Activated CD4-positive, alpha-beta memory T cell treated with anti-CD3 and anti-CD28 coated beads for 36 hours (primary cell): ENCODE data around the gene MAEA. TPM values are rescaled to one million over a fixed set of nuclear protein-coding genes. Genes with fewer than 3 reads are reported as not detected.
"Not testable (repeated sequence)": the region's sequence is repeated elsewhere in the genome, so short reads cannot be mapped to it uniquely, and the experiment has no call there.

Experiments used
- CTCF ChIA-PET: fragments of 350-600 bp; sonication (Branson Sonifier 250); formaldehyde crosslinking; loops from one replicate; lab custom pipeline; 2021; ENCODE audit warnings: antibody characterized with exemption, inconsistent platforms; lab: Charles Lee
- POLR2A ChIA-PET: fragments of 350-600 bp; sonication (Branson Sonifier 250); formaldehyde crosslinking; loops from one replicate; lab custom pipeline; 2021; ENCODE audit warnings: antibody characterized with exemption; lab: Charles Lee
- DNase-seq: peaks from one replicate; pipeline ENCODE4 v3.0.0-alpha.2; 2020
- H3K27ac Mint-ChIP-seq: one replicate; pipeline ENCODE4 v1.8.0; 2021; ENCODE audit warnings: mixed read lengths
- H3K27me3 Mint-ChIP-seq: one replicate; pipeline ENCODE4 v1.8.0; 2021; ENCODE audit warnings: mixed read lengths
- H3K36me3 Mint-ChIP-seq: one replicate; pipeline ENCODE4 v1.8.0; 2021; ENCODE audit warnings: mixed read lengths
- H3K4me1 Mint-ChIP-seq: one replicate; pipeline ENCODE4 v1.8.0; 2021; ENCODE audit warnings: low read depth, mixed read lengths
- H3K4me3 Mint-ChIP-seq: one replicate; pipeline ENCODE4 v1.8.0; 2021; ENCODE audit warnings: mild to moderate bottlenecking, mixed read lengths
- H3K9me3 Mint-ChIP-seq: one replicate; pipeline ENCODE4 v1.8.0; 2021; ENCODE audit warnings: mixed read lengths
- intact Hi-C: fragments of 100-400 bp; cut with micrococcal nuclease; formaldehyde crosslinking; loops from one replicate; pipeline ENCODE4 v1.15.1; 2023
- total RNA-seq, 2 experiments: library from RNA; stranded (reverse); gene quantifications; one replicate each; pipeline ENCODE4 v1.2.3, GENCODE V29; 2021

Gene MAEA
- total RNA-seq, 2 experiments from 2014 or later = 47.3 to 50.3 TPM

GRCh38 chr4:1335193-1335883 lies 45.6 kb downstream of the MAEA start:
- H3K4me3 Mint-ChIP-seq, intact Hi-C loops, CTCF ChIA-PET, H3K27me3 Mint-ChIP-seq: not testable (repeated sequence)
- Mint-ChIP-seq H3K9me3 (peaks cover 13% of the 10 kb centered on the region), H3K36me3 (peaks cover 53% of the 10 kb centered on the region), H3K27ac (peak overlapping the region; percentile 88), H3K4me1 (peaks cover 47% of the 10 kb centered on the region)
- POLR2A ChIA-PET = interaction anchor here (0.7 to 1.1 kb wide), 3 partner anchors 12 to 88 kb away, joined by 3 to 5 read pairs (median 3); partner anchors contain the start of gene UVSSA
- DNase-seq = peak; percentile 42

GRCh38 chr4:1336088-1336491 lies 46.4 kb downstream of the MAEA start:
- H3K4me3 Mint-ChIP-seq = no peak overlapping the region
- H3K27me3 Mint-ChIP-seq = no peaks in the 10 kb centered on the region
- intact Hi-C loops = no loop called here
- H3K27ac Mint-ChIP-seq = peak overlapping the region; percentile 20
- POLR2A ChIA-PET = no interaction called here
- peaks cover 13% of the 10 kb centered on the region for H3K9me3 Mint-ChIP-seq
- H3K36me3 Mint-ChIP-seq = peaks cover 54% of the 10 kb centered on the region
- CTCF ChIA-PET = no interaction called here
- no peak for DNase-seq
- H3K4me1 Mint-ChIP-seq = peaks cover 40% of the 10 kb centered on the region

GRCh38 chr4:1337376-1337831 lies 47.7 kb downstream of the MAEA start:
- Mint-ChIP-seq H3K9me3 (peaks cover 13% of the 10 kb centered on the region), H3K27me3 (no peaks in the 10 kb centered on the region), H3K36me3 (peaks cover 55% of the 10 kb centered on the region), H3K4me3 (no peak overlapping the region), H3K4me1 (peaks cover 38% of the 10 kb centered on the region), H3K27ac (peak overlapping the region; percentile 81)
- intact Hi-C loops = no loop called here
- DNase-seq = peak; percentile 88
- POLR2A ChIA-PET = no interaction called here
- CTCF ChIA-PET = no interaction called here

- Mint-ChIP-seq H3K4me3 (no peak overlapping the region), H3K4me1 (peaks cover 41% of the 10 kb centered on the region), H3K27me3 (no peaks in the 10 kb centered on the region), H3K27ac (peak overlapping the region; percentile 81), H3K36me3 (peaks cover 55% of the 10 kb centered on the region), H3K9me3 (peaks cover 13% of the 10 kb centered on the region)
- ChIA-PET POLR2A (no interaction called here), CTCF (no interaction called here)
- intact Hi-C loops = no loop called here
- no peak for DNase-seq
Measured at GRCh38 chr4:1337951-1338751, 48.5 kb downstream of the MAEA start.

GRCh38 chr4:1338752-1339414 lies 49.2 kb downstream of the MAEA start:
- peaks cover 13% of the 10 kb centered on the region for H3K9me3 Mint-ChIP-seq
- DNase-seq = no peak
- H3K27ac Mint-ChIP-seq = peak overlapping the region; percentile 29
- ChIA-PET POLR2A (no interaction called here), CTCF (no interaction called here)
- intact Hi-C loops = no loop called here
- peaks cover 42% of the 10 kb centered on the region for H3K4me1 Mint-ChIP-seq
- H3K36me3 Mint-ChIP-seq = peaks cover 55% of the 10 kb centered on the region
- no peaks in the 10 kb centered on the region for H3K27me3 Mint-ChIP-seq
- H3K4me3 Mint-ChIP-seq = no peak overlapping the region

GRCh38 chr4:1339489-1339888 lies 49.8 kb downstream of the MAEA start:
- no peak overlapping the region for H3K4me3 Mint-ChIP-seq
- no peak overlapping the region for H3K27ac Mint-ChIP-seq
- H3K27me3 Mint-ChIP-seq = no peaks in the 10 kb centered on the region
- POLR2A ChIA-PET = no interaction called here
- H3K4me1 Mint-ChIP-seq = peaks cover 39% of the 10 kb centered on the region
- no peak for DNase-seq
- peaks cover 51% of the 10 kb centered on the region for H3K36me3 Mint-ChIP-seq
- CTCF ChIA-PET = no interaction called here
- H3K9me3 Mint-ChIP-seq = peaks cover 13% of the 10 kb centered on the region
- intact Hi-C loops = no loop called here

- Mint-ChIP-seq H3K36me3 (peaks cover 45% of the 10 kb centered on the region), H3K27me3 (no peaks in the 10 kb centered on the region), H3K9me3 (peaks cover 8% of the 10 kb centered on the region), H3K4me1 (peaks cover 39% of the 10 kb centered on the region), H3K27ac (no peak overlapping the region), H3K4me3 (no peak overlapping the region)
- ChIA-PET POLR2A (no interaction called here), CTCF (no interaction called here)
- intact Hi-C loops = no loop called here
- no peak for DNase-seq
Measured at GRCh38 chr4:1340181-1340747, 50.6 kb downstream of the MAEA start.

GRCh38 chr4:1340861-1341260 lies 51.2 kb downstream of the MAEA start:
- Mint-ChIP-seq H3K9me3 (peaks cover 8% of the 10 kb centered on the region), H3K27me3 (no peaks in the 10 kb centered on the region), H3K4me3 (no peak overlapping the region), H3K4me1 (peaks cover 42% of the 10 kb centered on the region), H3K27ac (no peak overlapping the region), H3K36me3 (peaks cover 45% of the 10 kb centered on the region)
- ChIA-PET CTCF (no interaction called here), POLR2A (no interaction called here)
- DNase-seq = no peak
- intact Hi-C loops = no loop called here

GRCh38 chr4:1342003-1342402 lies 52.3 kb downstream of the MAEA start:
- no peak for DNase-seq
- Mint-ChIP-seq H3K36me3 (peaks cover 36% of the 10 kb centered on the region), H3K27me3 (no peaks in the 10 kb centered on the region), H3K4me3 (no peak overlapping the region), H3K4me1 (peaks cover 34% of the 10 kb centered on the region), H3K9me3 (peaks cover 2% of the 10 kb centered on the region), H3K27ac (no peak overlapping the region)
- CTCF ChIA-PET = interaction anchor here (0.6 kb wide), 1 partner anchor 879 kb away, joined by 3 read pairs; no protein-coding TSS in a partner anchor
- intact Hi-C loops = no loop called here
- POLR2A ChIA-PET = no interaction called here

- intact Hi-C loops = loop anchor here (5.0 kb wide), 4 partner anchors 37 to 238 kb away; no protein-coding TSS in a partner anchor
- H3K27me3 Mint-ChIP-seq = no peaks in the 10 kb centered on the region
- ChIA-PET CTCF (interaction anchor here (1.2 kb wide), 1 partner anchor 11 kb away, joined by 3 read pairs; no protein-coding TSS in a partner anchor), POLR2A (interaction anchor here (3.5 kb wide), 1 partner anchor 54 kb away, joined by 25 read pairs; the partner anchor contains the start of gene MAEA)
- no peak for DNase-seq
- no peaks in the 10 kb centered on the region for H3K9me3 Mint-ChIP-seq
- peaks cover 17% of the 10 kb centered on the region for H3K36me3 Mint-ChIP-seq
- peak overlapping the region; percentile 39 for H3K27ac Mint-ChIP-seq
- peaks cover 39% of the 10 kb centered on the region for H3K4me1 Mint-ChIP-seq
- H3K4me3 Mint-ChIP-seq = peak overlapping the region; percentile 82
Measured at GRCh38 chr4:1344696-1345095, 55.0 kb downstream of the MAEA start.

GRCh38 chr4:1345903-1346780 lies 56.5 kb downstream of the MAEA start:
- peak overlapping the region; percentile 82 for H3K4me3 Mint-ChIP-seq
- intact Hi-C loops = loop anchor here (1.0 to 5.0 kb wide), 11 partner anchors 15 to 413 kb away; partner anchors contain the start of genes FGFRL1, GAK, SLBP and TACC3
- POLR2A ChIA-PET = interaction anchor here (0.6 to 3.5 kb wide), 7 partner anchors 11 to 401 kb away, joined by 3 to 45 read pairs (median 5); partner anchors contain the start of genes CTBP1 and MAEA
- H3K4me1 Mint-ChIP-seq = peaks cover 47% of the 10 kb centered on the region
- peak overlapping the region; percentile 57 for H3K27ac Mint-ChIP-seq
- H3K27me3 Mint-ChIP-seq = no peaks in the 10 kb centered on the region
- CTCF ChIA-PET = interaction anchor here (0.7 to 3.3 kb wide), 15 partner anchors 10 to 377 kb away, joined by 3 to 17 read pairs (median 3); partner anchors contain the start of genes CTBP1 and MAEA
- peak; percentile 57 for DNase-seq
- H3K36me3 Mint-ChIP-seq = peaks cover 11% of the 10 kb centered on the region
- no peaks in the 10 kb centered on the region for H3K9me3 Mint-ChIP-seq
